NCI-H2196 (cell line): ENCODE data around the gene RIMBP3B.
"Not testable (repeated sequence)": the region's sequence is repeated elsewhere in the genome, so short reads cannot be mapped to it uniquely, and the experiment has no call there.

Experiments
- DNase-seq: peaks from one replicate; lab custom pipeline; 2025; ENCODE audit not compliant: unreplicated experiment; lab: John Stamatoyannopoulos, UW

Gene RIMBP3B

GRCh38 chr22:21383701-21384467, at the start of gene RIMBP3B:
TSS of gene RIMBP3B (plus strand) at chr22:21383751. CDS start at chr22:21383859, 108 bp downstream.
- not testable (repeated sequence) for DNase-seq

GRCh38 chr22:21357527-21357926, 26.0 kb upstream of the RIMBP3B start:
- DNase-seq: not testable (repeated sequence)

GRCh38 chr22:21360525-21360924, 23.0 kb upstream of the RIMBP3B start:
- not testable (repeated sequence) for DNase-seq

- DNase-seq: not testable (repeated sequence)
These were observed 21.1 kb upstream of the RIMBP3B start for GRCh38 chr22:21362473-21362872.

GRCh38 chr22:21363061-21363460, 20.5 kb upstream of the RIMBP3B start:
- DNase-seq: not testable (repeated sequence)

GRCh38 chr22:21363803-21364202, 19.7 kb upstream of the RIMBP3B start:
- not testable (repeated sequence) for DNase-seq

- DNase-seq: not testable (repeated sequence)
These were observed 19.2 kb upstream of the RIMBP3B start for GRCh38 chr22:21364362-21364761.

- DNase-seq: not testable (repeated sequence)
These were observed 18.2 kb upstream of the RIMBP3B start for GRCh38 chr22:21365337-21365736.

GRCh38 chr22:21368603-21369310, 14.8 kb upstream of the RIMBP3B start:
- DNase-seq: not testable (repeated sequence)

- DNase-seq: not testable (repeated sequence)
These were observed 7.7 kb upstream of the RIMBP3B start for GRCh38 chr22:21375880-21376279.

GRCh38 chr22:21384468-21385357, 1.2 kb downstream of the RIMBP3B start:
- not testable (repeated sequence) for DNase-seq

- DNase-seq: not testable (repeated sequence)
These were observed 5.9 kb downstream of the RIMBP3B start for GRCh38 chr22:21389480-21389879.

- not testable (repeated sequence) for DNase-seq
These were observed 6.5 kb downstream of the RIMBP3B start for GRCh38 chr22:21390013-21390412.

- not testable (repeated sequence) for DNase-seq
These were observed 11.1 kb downstream of the RIMBP3B start for GRCh38 chr22:21394613-21395012.

GRCh38 chr22:21401197-21401969, 17.8 kb downstream of the RIMBP3B start:
- not testable (repeated sequence) for DNase-seq

- not testable (repeated sequence) for DNase-seq
These were observed 19.3 kb downstream of the RIMBP3B start for GRCh38 chr22:21402763-21403314.

- not testable (repeated sequence) for DNase-seq
These were observed 23.6 kb downstream of the RIMBP3B start for GRCh38 chr22:21407139-21407538.

GRCh38 chr22:21407792-21408191, 24.2 kb downstream of the RIMBP3B start:
- DNase-seq: not testable (repeated sequence)

- DNase-seq: not testable (repeated sequence)
These were observed 32.8 kb downstream of the RIMBP3B start for GRCh38 chr22:21416375-21416774.

- not testable (repeated sequence) for DNase-seq
These were observed 33.7 kb downstream of the RIMBP3B start, which contains the start of gene HIC2 for GRCh38 chr22:21417227-21417746. TSS of gene HIC2 (plus strand) at chr22:21417371. CDS start at chr22:21442832, 25,461 bp downstream.
